ENCODE measurements around the gene DIP2A.
A peak's percentile ranks its signal among the peaks of the same experiment; 100 is the strongest.

The DIP2A gene, protein sequence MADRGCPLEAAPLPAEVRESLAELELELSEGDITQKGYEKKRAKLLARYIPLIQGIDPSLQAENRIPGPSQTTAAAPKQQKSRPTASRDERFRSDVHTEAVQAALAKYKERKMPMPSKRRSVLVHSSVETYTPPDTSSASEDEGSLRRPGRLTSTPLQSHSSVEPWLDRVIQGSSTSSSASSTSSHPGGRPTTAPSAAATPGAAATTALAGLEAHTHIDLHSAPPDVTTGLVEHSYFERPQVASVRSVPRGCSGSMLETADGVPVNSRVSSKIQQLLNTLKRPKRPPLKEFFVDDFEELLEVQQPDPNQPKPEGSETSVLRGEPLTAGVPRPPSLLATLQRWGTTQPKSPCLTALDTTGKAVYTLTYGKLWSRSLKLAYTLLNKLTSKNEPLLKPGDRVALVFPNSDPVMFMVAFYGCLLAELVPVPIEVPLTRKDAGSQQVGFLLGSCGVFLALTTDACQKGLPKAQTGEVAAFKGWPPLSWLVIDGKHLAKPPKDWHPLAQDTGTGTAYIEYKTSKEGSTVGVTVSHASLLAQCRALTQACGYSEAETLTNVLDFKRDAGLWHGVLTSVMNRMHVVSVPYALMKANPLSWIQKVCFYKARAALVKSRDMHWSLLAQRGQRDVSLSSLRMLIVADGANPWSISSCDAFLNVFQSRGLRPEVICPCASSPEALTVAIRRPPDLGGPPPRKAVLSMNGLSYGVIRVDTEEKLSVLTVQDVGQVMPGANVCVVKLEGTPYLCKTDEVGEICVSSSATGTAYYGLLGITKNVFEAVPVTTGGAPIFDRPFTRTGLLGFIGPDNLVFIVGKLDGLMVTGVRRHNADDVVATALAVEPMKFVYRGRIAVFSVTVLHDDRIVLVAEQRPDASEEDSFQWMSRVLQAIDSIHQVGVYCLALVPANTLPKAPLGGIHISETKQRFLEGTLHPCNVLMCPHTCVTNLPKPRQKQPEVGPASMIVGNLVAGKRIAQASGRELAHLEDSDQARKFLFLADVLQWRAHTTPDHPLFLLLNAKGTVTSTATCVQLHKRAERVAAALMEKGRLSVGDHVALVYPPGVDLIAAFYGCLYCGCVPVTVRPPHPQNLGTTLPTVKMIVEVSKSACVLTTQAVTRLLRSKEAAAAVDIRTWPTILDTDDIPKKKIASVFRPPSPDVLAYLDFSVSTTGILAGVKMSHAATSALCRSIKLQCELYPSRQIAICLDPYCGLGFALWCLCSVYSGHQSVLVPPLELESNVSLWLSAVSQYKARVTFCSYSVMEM (N-terminal part only)

DNA sequence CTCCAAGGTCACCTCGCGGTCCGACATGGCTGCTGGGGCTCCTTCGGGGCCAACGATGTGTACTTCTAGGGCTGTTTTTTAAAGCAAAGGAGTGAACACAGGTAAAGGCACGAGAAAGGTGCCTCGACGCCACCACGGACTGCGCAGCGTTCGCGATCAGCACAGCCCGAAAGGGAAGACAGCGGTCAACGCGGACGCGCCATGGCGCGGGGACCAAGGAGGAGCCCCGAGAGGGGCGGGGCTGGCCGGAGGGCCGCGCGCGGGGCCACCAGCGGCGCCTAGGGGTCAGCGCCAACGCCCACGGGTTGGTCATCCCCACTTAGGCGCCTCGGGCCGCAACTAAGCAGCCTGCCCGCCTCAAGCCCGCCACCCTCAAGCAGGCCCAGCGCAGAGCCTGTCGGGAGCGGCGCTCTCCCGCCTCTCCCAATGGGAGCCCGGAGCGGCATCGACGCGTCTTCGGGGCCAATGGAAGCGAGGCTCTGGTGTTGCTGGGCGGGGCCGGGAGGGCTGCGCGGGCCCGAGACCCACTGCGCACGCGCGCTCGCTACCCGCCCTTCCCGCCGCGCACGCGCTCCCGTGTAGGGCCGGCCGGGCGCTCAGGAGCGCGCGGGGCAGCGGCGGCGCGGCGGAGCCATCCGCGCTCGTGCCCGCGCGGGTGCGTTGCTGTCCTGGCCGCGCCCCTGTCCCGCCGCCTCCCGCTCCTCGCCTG lies at the start of gene DIP2A:
TSS of gene DIP2A (plus strand) at position 577 of the 709 bp plus-strand sequence. CDS start 241 bp downstream, outside the sequence.
- intact Hi-C loops (cut with DNase I) = no loop called here

GRCh38 chr21:46409641-46410406 lies 48.9 kb upstream of the DIP2A start:
- no peak for DNase-seq
- intact Hi-C loops (cut with DNase I) = no loop called here

More for the DNA sequence above, at the start of gene DIP2A:
- DNase-seq = peak; percentile 87 to 98 (median 96)

DNA sequence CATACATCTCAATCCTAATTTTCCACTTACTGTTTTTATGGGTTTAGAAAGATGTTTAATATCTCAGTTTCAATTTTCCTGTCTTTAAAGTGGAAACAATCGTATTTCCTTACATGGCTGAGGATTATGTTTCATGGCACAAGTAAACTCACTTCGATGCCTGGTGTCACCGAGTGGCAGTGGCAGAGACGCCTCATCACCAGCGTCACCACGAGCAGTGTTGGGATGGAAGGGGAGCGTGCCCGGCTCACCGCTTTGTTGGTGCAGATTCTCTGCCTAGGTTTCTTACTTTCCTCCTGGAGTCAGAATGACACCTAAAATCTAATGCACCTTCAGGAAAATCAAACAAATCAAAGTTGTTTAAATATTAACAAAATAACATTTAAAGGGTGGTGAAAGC lies 48.2 kb upstream of the DIP2A start:
- intact Hi-C loops (cut with DNase I) = no loop called here
- no peak for DNase-seq

DNA sequence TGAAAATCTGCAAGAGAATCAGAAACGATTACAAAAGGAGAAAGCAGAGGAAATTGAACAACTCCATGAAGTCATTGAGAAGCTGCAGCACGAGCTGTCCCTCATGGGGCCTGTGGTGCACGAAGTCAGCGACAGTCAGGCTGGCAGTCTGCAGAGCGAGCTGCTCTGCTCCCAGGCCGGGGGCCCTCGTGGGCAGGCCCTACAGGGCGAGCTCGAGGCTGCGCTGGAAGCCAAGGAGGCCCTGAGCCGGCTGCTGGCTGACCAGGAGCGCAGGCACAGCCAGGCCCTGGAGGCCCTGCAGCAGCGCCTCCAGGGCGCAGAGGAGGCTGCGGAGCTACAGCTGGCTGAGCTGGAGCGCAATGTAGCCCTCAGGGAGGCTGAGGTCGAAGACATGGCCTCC lies 47.5 kb upstream of the DIP2A start:
- DNase-seq = no peak
- intact Hi-C loops (cut with DNase I) = no loop called here

- DNase-seq = no peak
- intact Hi-C loops (cut with DNase I) = no loop called here
Observed at GRCh38 chr21:46411691-46412090, 47.0 kb upstream of the DIP2A start.

- intact Hi-C loops (cut with DNase I) = no loop called here
- DNase-seq = no peak
Observed at GRCh38 chr21:46412521-46413364, 45.9 kb upstream of the DIP2A start.

DNA sequence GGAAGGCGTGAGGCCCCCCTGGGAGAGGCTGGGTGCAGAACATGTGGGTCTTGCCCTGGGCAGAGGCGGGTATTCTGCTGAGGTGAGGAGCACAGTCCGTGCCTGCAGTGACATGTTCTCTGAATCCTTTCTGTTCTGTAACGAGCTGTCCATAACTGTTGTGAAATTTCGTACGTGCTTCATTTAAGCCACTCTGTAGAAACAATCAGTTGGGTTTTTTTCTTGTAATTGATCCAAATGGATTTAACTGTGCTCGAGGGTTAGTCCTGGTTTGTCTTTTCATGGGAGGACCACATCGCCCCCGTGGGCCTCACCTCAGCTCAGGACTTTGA lies 45.4 kb upstream of the DIP2A start:
- no peak for DNase-seq

GRCh38 chr21:46414965-46415275 lies 43.8 kb upstream of the DIP2A start:
- intact Hi-C loops (cut with DNase I) = no loop called here
- no peak for DNase-seq

More for the DNA sequence above, 45.4 kb upstream of the DIP2A start:
- intact Hi-C loops (cut with DNase I) = no loop called here

GRCh38 chr21:46416551-46416950 lies 42.1 kb upstream of the DIP2A start:
- no peak for DNase-seq
- intact Hi-C loops (cut with DNase I) = no loop called here

- no peak for DNase-seq
- intact Hi-C loops (cut with DNase I) = no loop called here
Observed at GRCh38 chr21:46418265-46418946, 40.3 kb upstream of the DIP2A start.

DNA sequence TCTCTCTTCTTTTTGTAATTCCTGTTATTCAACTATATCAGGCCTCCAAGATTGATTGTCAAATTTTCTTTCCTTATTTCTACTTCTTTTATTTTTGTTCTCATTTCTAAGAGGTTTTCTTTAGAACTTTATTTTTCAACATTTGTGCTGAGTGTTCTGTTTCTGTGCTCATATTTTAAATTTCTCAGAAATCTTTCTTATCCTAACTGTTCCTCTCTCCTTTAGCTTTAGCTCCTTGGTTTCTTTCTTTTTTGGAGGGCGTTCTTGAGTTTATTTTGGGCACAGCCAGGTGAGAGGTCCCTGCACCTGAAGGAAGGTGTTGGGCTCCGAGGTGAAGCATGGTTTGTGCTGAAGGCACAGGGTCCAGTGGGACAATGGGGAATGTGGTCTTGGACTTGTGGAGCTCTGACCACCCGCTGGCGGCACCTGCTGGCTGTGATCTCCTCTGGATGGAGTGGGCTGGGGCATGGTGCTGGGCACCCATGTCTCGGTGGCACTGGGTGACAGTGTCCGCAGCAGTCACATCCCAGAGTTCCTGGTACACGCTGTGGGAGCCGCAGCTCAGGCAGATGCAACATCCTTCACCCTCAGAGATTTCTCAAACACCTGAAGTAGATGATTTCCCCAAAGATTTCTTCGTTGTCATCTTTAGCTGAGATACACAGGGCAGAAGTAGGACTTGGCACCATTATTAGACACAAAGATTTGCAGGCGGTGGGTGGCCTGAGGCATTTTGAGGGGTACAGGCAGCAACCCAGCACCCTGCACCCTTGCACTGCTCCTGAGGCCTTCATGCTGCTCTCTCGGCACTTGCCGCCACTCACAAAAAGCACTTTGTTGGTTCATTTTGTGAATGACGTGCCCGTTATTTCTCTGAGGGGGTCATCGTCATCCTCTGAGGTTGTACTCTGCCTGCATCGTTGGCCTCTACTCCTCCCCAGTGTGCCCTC lies 38.2 kb upstream of the DIP2A start:
- DNase-seq = no peak
- intact Hi-C loops (cut with DNase I) = no loop called here

- intact Hi-C loops (cut with DNase I) = no loop called here
- DNase-seq = no peak
Observed at GRCh38 chr21:46421191-46421750, 37.4 kb upstream of the DIP2A start.

GRCh38 chr21:46421756-46422555 lies 36.7 kb upstream of the DIP2A start:
- intact Hi-C loops (cut with DNase I) = no loop called here

GRCh38 chr21:46422636-46423241 lies 36.0 kb upstream of the DIP2A start:
- no peak for DNase-seq
- intact Hi-C loops (cut with DNase I) = no loop called here

More at GRCh38 chr21:46421756-46422555, 36.7 kb upstream of the DIP2A start:
- DNase-seq = no peak
